Endodermal cell (in vitro differentiated cells): ENCODE measurements around the gene ARL2BP. TPM values are rescaled to one million over a fixed set of nuclear protein-coding genes. Genes with fewer than 3 reads are reported as not detected.
"Not testable (repeated sequence)": the region's sequence is repeated elsewhere in the genome, so short reads cannot be mapped to it uniquely, and the experiment has no call there.

Experiments
- DNase-seq: peaks from one replicate; pipeline ENCODE4 v3.0.0-alpha.2; 2017
- H3K27ac ChIP-seq: 2 replicates; pipeline ENCODE4 v1.5.1; 2013; ENCODE audit warnings: mild to moderate bottlenecking, low read depth, low read length, moderate library complexity
- H3K27me3 ChIP-seq: 2 replicates; pipeline ENCODE4 v1.6.1; 2013; ENCODE audit warnings: mild to moderate bottlenecking, low read length, moderate library complexity; ENCODE audit not compliant: insufficient read depth, control insufficient read depth, poor library complexity, severe bottlenecking
- H3K36me3 ChIP-seq: 2 replicates; pipeline ENCODE4 v1.7.0; 2013; ENCODE audit warnings: mild to moderate bottlenecking, low read length, moderate library complexity; ENCODE audit not compliant: control insufficient read depth, insufficient read depth
- H3K4me1 ChIP-seq: one replicate; pipeline ENCODE4 v1.7.0; 2013; ENCODE audit warnings: low read length; ENCODE audit not compliant: control insufficient read depth, insufficient read depth
- H3K4me3 ChIP-seq: 2 replicates; pipeline ENCODE4 v1.5.1; 2013; ENCODE audit warnings: mild to moderate bottlenecking, low read length, moderate library complexity
- H3K9ac ChIP-seq: 2 replicates; pipeline ENCODE4 v1.6.1; 2013; ENCODE audit warnings: mild to moderate bottlenecking, low read length, moderate library complexity; ENCODE audit not compliant: poor library complexity, severe bottlenecking; ENCODE audit errors: extremely low read depth
- H3K9me3 ChIP-seq: 2 replicates; pipeline ENCODE4 v1.6.1; 2013; ENCODE audit warnings: mild to moderate bottlenecking, low read length, moderate library complexity; ENCODE audit not compliant: control insufficient read depth
- H3K27ac Mint-ChIP-seq: 2 replicates; pipeline ENCODE4 v1.8.0; 2020; ENCODE audit warnings: mixed read lengths
- H3K27me3 Mint-ChIP-seq: 2 replicates; pipeline ENCODE4 v1.8.0; 2021; ENCODE audit warnings: mild to moderate bottlenecking, mixed read lengths; ENCODE audit not compliant: insufficient read depth
- H3K36me3 Mint-ChIP-seq: 2 replicates; pipeline ENCODE4 v1.8.0; 2020; ENCODE audit warnings: low read depth, mixed read lengths
- H3K4me1 Mint-ChIP-seq: 2 replicates; pipeline ENCODE4 v1.8.0; 2020; ENCODE audit warnings: mixed read lengths
- H3K4me3 Mint-ChIP-seq: 2 replicates; pipeline ENCODE4 v1.8.0; 2020; ENCODE audit warnings: mild to moderate bottlenecking, moderate library complexity, mixed read lengths
- H3K9me3 Mint-ChIP-seq: 2 replicates; pipeline ENCODE4 v1.8.0; 2020; ENCODE audit warnings: mild to moderate bottlenecking, mixed read lengths
- CTCF ChIP-seq: fragments of 200-600 bp; sonication (generic); conservative IDR thresholded peaks from 2 replicates; pipeline ENCODE4 v1.5.0; 2021; ENCODE audit warnings: antibody characterized with exemption, mild to moderate bottlenecking
- WGBS, 2 experiments: methylation state at CpG; one replicate each; pipeline versions ENCODE4 v1.1.5 to v1.1.7; 2013; ENCODE audit warnings: missing lambda C conversion rate in 2 of 2, mixed read lengths in 1 of 2; ENCODE audit not compliant: insufficient coverage in 1 of 2, insufficient read length in 1 of 2; 5-methylcytosine and 5-hydroxymethylcytosine counted together
- total RNA-seq, 2 donors: library from RNA; stranded (reverse); fragmentation: NEBNext Ultra II Directional in 1 of 2; extraction: Animal tissue kit (Norgen Biotek cat#: 25700) in 1 of 2; gene quantifications; 2 replicates in 1 of 2; 3 replicates in 1 of 2; pipeline ENCODE4 v1.2.1, GENCODE V29; 2021

The ARL2BP gene
- total RNA-seq, 2 donors from 2014 or later = 22.6 to 31.3 TPM

DNA sequence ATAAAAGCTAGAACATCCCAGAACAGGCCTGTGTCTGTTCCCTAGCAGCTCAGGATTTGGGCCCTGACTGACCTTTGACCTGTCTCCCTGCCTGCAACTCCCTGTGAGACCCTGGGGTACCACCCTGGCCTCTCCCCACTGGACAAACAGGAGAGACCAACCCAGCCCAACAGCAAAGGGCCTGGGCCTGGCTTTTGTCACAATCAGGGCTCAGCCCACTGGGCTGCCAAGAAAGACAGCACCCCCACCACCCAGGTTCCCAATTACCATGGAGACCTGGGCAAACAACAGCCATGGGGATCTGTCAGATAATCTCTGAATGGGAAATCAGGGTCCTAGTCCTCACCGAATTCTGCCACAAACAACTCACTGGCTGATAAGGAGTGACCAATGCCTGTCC is 28.3 kb downstream of the ARL2BP start:
- peak; percentile 83 for DNase-seq
- H3K27me3 Mint-ChIP-seq = peaks cover 2% of the 10 kb centered on the region
- Histone ChIP-seq H3K27me3 (no peaks in the 10 kb centered on the region), H3K4me3 (no peak overlapping the region), H3K9ac (peak overlapping the region; percentile 57), H3K9me3 (no peaks in the 10 kb centered on the region), H3K27ac (no peak overlapping the region), H3K36me3 (no peaks in the 10 kb centered on the region), H3K4me1 (peaks cover 14% of the 10 kb centered on the region)
- H3K4me1 Mint-ChIP-seq = peaks cover 24% of the 10 kb centered on the region
- no peak overlapping the region for H3K4me3 Mint-ChIP-seq
- TF ChIP-seq CTCF = no peak
- peak overlapping the region; percentile 90 for H3K27ac Mint-ChIP-seq
- WGBS, 2 experiments = 14 to 18% methylated on average over 1 of the region's 1 CpG
- no peaks in the 10 kb centered on the region for H3K9me3 Mint-ChIP-seq
- no peaks in the 10 kb centered on the region for H3K36me3 Mint-ChIP-seq

DNA sequence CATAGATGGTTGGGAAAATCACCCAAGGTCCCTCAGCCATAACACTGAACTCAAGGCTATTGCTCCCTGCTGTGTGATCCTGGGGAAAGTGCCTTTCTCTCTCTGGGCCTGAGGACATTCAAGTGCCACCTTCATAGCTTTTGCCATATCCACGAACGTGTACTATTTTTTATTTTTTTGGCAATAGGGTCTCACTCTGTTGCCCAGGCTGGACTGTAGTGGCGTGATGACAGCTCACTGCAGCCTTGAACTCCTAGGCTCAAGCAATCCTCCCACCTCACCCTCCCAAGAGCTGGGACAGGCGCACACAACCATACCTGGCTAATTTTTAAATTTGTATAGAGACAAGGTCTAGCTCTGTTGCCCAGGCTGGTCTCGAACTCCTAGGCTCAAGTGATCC is 28.8 kb downstream of the ARL2BP start:
- Histone ChIP-seq H3K4me3 (no peak overlapping the region), H3K27me3 (no peaks in the 10 kb centered on the region), H3K27ac (no peak overlapping the region), H3K4me1 (peaks cover 10% of the 10 kb centered on the region), H3K36me3 (no peaks in the 10 kb centered on the region), H3K9me3 (no peaks in the 10 kb centered on the region), H3K9ac (no peak overlapping the region)
- H3K27ac Mint-ChIP-seq = peak overlapping the region; percentile 90
- 96 to 100% methylated on average over 4 to 5 of the region's 5 CpGs for WGBS, 2 experiments
- TF ChIP-seq CTCF = no peak
- H3K36me3 Mint-ChIP-seq = no peaks in the 10 kb centered on the region
- DNase-seq = no peak
- H3K9me3 Mint-ChIP-seq = no peaks in the 10 kb centered on the region
- peaks cover 19% of the 10 kb centered on the region for H3K4me1 Mint-ChIP-seq
- no peak overlapping the region for H3K4me3 Mint-ChIP-seq
- H3K27me3 Mint-ChIP-seq = peaks cover 2% of the 10 kb centered on the region

DNA sequence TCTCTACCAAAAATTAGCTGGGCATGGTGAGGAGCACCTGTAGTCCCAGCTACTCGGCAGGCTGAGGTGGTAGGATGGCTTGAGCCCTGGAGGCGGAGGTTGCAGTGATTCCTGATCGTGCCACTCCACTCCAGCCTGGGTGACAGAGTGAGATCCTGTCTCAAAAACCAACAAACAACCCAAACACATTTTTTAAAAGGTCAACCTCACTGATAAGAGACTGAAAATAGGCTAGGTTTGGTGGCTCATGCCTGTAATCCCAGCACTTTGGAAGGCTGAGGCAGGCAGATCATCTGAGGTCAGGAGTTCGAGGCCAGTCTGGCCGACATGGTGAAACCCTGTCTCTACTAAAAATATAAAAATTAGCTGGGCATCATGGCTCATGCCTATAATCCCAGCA is 30.9 kb downstream of the ARL2BP start:
- H3K9ac ChIP-seq, H3K4me3 Mint-ChIP-seq, DNase-seq, H3K4me3 ChIP-seq, H3K27me3 ChIP-seq, H3K27ac Mint-ChIP-seq, H3K36me3 Mint-ChIP-seq, H3K27ac ChIP-seq, H3K9me3 ChIP-seq, H3K4me1 ChIP-seq, H3K36me3 ChIP-seq, H3K9me3 Mint-ChIP-seq, H3K27me3 Mint-ChIP-seq: not testable (repeated sequence)
- peaks cover 14% of the 10 kb centered on the region for H3K4me1 Mint-ChIP-seq
- 91 to 93% methylated on average over 5 of the region's 5 CpGs for WGBS, 2 experiments

DNA sequence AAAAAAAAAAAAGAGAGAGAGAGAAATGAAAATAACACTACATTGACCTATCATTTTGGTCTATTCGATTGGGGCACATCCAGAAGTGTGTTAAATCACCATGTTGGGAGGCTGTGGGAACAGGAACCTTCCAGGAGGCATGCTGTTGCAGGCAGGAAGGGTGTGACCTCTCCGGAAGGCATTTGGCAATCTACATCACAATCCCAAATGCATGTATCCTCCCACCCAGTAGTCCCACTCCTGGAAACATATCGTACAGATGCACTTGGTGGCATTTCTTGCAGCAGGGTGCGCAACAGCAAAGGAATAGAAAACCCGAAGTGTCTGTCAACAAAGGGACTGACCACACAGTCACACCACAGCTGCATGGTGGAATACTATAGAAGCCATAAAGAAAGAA is 31.5 kb downstream of the ARL2BP start:
- Histone ChIP-seq H3K27ac (no peak overlapping the region), H3K36me3 (no peaks in the 10 kb centered on the region), H3K27me3 (no peaks in the 10 kb centered on the region), H3K9me3 (no peaks in the 10 kb centered on the region), H3K4me1 (no peaks in the 10 kb centered on the region), H3K4me3 (no peak overlapping the region), H3K9ac (no peak overlapping the region)
- H3K4me1 Mint-ChIP-seq = peaks cover 12% of the 10 kb centered on the region
- no peak for DNase-seq
- H3K4me3 Mint-ChIP-seq = no peak overlapping the region
- WGBS, 2 experiments = 88 to 89% methylated on average over 5 of the region's 5 CpGs
- no peaks in the 10 kb centered on the region for H3K9me3 Mint-ChIP-seq
- TF ChIP-seq CTCF = no peak
- peaks cover 9% of the 10 kb centered on the region for H3K27me3 Mint-ChIP-seq
- no peak overlapping the region for H3K27ac Mint-ChIP-seq
- H3K36me3 Mint-ChIP-seq = no peaks in the 10 kb centered on the region
